ENCODE results near the gene CPNE2.
"Not testable (repeated sequence)": the region's sequence is repeated elsewhere in the genome, so short reads cannot be mapped to it uniquely, and the experiment has no call there.

Gene CPNE2

GRCh38 chr16:57188711-57189002, 96.3 kb downstream of the CPNE2 start:
- no peak for DNase-seq (ENCODE audit: low read depth)
- no peak overlapping the region for H3K4me3 ChIP-seq (ENCODE audit: low read depth, low read length)
- TF ChIP-seq CTCF (IDR thresholded peaks at IDR 0.05; ENCODE audit: low read depth, low read length, missing control alignments) = no peak

- H3K4me3 ChIP-seq (ENCODE audit: low read depth, low read length); DNase-seq (ENCODE audit: low read depth): not testable (repeated sequence)
Observed at GRCh38 chr16:57189527-57189926, 97.1 kb downstream of the CPNE2 start.

GRCh38 chr16:57190136-57190535, 97.8 kb downstream of the CPNE2 start:
- H3K4me3 ChIP-seq (ENCODE audit: low read depth, low read length) = no peak overlapping the region
- TF ChIP-seq CTCF (IDR thresholded peaks at IDR 0.05; ENCODE audit: low read depth, low read length, missing control alignments) = no peak
- no peak for DNase-seq (ENCODE audit: low read depth)

GRCh38 chr16:57191056-57191571, 98.7 kb downstream of the CPNE2 start:
- no peak for TF ChIP-seq CTCF (IDR thresholded peaks at IDR 0.05; ENCODE audit: low read depth, low read length, missing control alignments)

GRCh38 chr16:57192146-57192545, 99.8 kb downstream of the CPNE2 start:
- H3K4me3 ChIP-seq (ENCODE audit: low read depth, low read length) = no peak overlapping the region
- no peak for TF ChIP-seq CTCF (IDR thresholded peaks at IDR 0.05; ENCODE audit: low read depth, low read length, missing control alignments)
- no peak for DNase-seq (ENCODE audit: low read depth)

More at GRCh38 chr16:57191056-57191571, 98.7 kb downstream of the CPNE2 start:
- no peak for DNase-seq (ENCODE audit: low read depth)
- H3K4me3 ChIP-seq (ENCODE audit: low read depth, low read length) = no peak overlapping the region

GRCh38 chr16:57192720-57193486, 100.5 kb downstream of the CPNE2 start:
- DNase-seq (ENCODE audit: low read depth) = no peak
- no peak overlapping the region for H3K4me3 ChIP-seq (ENCODE audit: low read depth, low read length)
- TF ChIP-seq CTCF (IDR thresholded peaks at IDR 0.05; ENCODE audit: low read depth, low read length, missing control alignments) = no peak

- no peak for TF ChIP-seq CTCF (IDR thresholded peaks at IDR 0.05; ENCODE audit: low read depth, low read length, missing control alignments)
- no peak for DNase-seq (ENCODE audit: low read depth)
- H3K4me3 ChIP-seq (ENCODE audit: low read depth, low read length) = no peak overlapping the region
Observed at GRCh38 chr16:57194512-57194911, 102.1 kb downstream of the CPNE2 start.

Measured in GM12864 (cell line).